DMS79 treated with DMSO at 0.1 percent for 48 hours (cell line): ENCODE data around the gene PVALB.

ENCODE experiments used
- DNase-seq: peaks from one replicate; lab custom pipeline; 2025; lab: John Stamatoyannopoulos, UW

The PVALB gene

DNA sequence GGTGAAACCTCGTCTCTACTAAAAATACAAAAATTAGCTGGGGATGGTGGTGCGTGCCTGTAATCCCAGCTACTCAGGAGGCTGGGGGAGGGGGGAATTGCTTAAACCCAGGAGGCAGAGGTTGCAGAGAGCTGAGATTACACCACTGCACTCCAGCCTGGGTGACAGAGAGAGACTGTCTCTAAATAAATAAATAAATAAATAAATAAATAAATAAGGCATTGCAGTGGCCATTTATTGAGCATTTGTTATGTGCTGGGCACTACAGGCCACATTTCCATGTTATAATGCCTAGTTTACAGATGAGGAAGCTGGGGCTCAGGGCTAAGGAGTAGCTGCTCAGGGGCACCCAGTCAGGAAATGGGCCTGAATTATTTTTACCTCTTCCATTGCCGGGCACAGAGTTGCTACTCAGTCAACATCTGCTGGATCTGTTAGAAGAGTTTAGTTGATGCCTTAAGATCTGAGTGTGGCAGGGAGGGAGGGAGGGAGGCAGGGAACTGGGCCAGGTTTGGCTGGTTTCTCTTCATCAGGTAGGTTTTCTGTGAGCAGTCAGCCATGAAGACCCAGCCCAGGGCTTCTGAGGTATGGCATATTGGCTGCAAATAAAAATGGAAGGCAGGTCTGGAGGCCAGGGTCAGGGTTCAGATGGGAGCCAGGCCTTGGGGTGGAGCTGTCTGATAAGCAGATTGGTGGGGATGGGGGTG is 5.6 kb downstream of the PVALB start:
- DNase-seq, result peak; percentile 33

DNA sequence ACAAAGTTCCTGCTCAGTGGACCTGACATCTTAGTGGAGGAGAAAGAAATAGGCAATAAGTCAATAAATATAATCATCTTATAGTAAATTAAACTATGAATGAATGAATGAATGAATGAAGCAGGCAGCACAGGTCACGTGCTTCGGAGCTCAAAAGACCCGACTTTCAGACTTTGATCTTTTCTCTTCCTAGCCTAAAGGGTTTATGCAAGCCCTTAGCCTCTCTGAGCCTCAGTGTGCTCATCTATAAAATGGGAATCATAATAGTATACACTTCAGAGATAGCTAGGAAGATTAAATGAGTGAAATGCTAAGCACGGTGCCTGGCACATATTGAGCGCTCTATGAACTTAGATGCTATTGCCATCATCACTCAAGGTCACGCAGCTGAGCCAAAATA is 7.5 kb downstream of the PVALB start:
- DNase-seq, result no peak

DNA sequence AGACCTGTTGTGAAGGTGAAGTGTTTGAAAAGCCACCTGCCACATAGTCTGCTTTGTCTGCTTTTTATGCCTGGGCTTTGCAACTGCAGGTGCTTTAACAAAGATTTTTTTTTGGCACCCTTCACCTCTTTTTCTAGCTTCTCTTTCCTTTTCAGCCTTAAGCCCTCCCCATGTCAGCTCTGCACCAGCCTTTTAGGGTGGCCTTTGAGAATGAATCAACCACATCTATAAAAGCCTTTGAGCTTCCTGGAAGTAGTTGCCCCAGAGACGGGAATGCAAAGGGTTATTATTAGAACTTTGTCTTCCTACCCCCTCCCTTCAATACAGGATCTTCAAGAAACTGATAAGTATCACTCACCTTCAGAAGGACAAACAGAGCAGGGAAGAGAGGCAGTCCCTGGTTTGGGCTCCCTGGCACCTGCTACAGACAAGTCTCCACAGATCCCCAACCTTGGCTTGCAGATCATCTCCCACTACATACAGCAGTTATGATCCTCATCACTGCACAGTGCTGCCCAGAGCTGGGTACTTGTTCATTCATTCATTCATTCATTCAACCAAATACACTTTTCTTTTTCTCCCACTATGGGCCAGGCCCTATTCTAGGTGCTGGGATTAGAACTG is 8.0 kb downstream of the PVALB start:
- DNase-seq, result peak; percentile 87

DNA sequence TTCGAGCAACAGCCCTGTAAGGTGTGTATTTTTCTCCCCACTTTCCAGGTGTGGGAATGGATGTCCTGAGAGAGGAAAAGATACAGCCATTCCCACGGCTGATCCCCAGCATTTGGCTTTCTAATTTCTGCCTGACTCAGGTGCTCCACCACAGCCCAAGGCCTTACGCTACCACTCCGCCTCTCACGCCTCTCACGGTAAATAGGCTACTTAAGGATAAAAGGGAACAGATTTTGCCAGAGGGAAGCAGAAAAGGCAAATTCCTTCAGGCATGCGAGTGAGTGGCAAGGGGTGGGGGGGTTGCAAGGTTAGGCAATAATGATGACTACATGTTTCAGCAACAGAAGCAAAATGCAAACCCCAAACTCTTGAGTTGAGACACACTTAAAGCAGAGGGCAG is 9.2 kb downstream of the PVALB start:
- peak; percentile 4 for DNase-seq

DNA sequence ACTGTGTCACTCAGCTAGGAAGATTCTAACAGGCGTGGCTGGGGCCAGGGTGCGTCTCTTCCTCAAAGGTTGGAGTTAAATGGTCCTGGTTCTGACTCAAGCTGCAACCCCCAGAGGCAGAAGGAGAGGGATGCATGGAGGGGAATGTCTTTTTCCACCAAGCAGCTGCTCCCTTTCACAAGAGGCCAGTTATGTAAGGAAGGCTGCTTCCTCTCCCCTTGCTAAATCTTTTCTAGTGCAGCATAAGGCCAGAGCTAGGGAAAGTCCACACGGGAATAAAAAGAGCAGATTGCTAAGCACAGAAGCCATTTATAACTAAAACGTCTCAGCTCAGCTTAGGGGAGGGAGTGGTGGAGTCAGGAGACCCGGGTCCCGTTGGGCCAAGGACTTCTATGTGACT is 10.0 kb downstream of the PVALB start:
- no peak for DNase-seq

DNA sequence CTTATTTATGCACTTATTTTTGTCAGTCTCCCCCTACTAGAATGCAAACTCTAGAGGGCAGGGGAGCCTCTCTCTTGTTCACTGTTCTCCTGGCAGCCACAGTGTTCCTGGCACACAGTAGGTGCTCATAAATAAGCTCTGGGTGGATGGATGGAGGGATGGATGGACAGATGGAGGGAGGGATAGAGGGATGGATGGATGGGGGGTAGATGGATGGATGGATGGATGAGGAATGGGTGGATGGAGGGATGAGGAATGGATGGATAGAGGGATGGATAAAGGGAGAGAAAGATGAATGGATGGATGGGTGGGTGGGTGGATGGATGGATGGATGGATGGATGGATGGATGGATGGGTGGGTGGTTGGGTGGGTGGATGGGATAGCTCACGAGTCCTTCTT is 13.5 kb downstream of the PVALB start:
- DNase-seq, result no peak

DNA sequence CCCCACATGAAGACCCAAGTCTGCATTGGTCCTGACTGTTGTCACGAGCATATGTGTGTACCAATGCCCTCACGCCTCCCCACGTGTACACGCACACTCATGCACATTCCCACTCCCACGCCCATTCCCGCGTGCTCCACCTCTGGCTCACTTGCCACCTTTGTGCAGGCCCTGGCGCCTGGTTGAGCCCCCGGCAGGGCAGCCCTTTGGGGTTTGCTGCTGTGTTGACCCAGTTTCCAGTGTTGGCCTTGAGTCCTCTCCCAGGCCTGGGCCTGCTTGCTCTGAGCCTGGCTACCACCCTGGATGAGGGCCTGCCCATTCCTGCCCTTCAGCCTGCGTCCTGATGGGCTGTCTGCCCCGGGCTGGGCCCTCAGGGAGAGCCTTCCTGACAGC is 18.2 kb downstream of the PVALB start:
- no peak for DNase-seq

DNA sequence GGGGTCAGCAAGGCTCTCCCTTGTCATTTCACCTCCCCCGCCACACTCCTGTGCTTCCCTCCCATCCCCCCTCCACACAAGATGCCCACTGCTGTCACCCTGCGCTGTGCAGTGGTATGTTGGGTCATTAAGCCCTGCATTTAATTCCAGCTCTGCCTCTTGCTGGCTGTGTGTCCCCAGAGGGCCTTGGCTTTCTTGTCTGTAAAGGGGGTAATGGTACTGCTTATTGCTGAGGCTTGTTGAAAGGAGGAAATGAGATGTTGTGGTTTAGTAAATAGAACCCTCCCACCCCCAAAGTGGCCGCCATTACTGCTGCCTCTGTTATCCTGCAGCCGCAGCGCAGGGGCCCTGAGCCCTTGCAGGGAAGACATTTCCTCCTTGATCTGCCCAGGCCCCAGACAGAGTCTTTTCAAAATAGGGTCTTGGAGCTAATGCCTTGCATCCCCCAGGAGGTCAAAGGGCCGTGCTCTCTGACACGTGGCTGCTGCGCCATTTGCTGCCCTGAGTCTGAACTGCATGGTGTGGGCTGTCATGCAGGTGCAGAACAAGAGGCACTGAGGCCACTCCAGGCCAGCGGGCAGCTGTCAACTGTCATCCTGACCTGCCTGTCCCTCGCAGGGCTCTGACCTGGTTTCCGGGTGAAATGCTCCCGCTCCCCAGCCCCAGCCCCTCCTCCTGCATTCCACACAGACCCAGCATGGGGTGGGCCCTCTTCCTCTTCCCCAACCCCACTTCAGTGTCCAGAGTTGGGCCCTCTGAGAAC is 18.7 kb downstream of the PVALB start:
- no peak for DNase-seq

DNA sequence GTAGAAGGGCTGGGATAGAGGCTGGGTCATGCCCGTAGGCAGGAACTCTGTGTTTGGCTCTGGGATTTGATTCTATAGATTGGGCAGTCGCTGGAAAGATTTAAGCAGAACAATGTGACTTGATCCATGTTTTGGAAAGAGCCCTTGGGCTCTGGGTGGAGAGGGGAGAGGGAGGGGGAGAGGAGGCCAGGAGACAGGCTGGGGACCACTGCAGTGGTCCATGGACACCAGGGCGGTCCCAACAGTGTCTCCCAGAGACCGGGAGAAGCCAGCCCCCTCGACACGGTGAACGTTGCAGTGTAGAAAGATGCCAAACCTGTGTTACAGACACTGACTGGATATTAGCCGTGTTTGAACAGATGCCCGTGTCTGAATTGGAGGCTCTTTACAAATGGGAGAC is 19.5 kb downstream of the PVALB start:
- no peak for DNase-seq

DNA sequence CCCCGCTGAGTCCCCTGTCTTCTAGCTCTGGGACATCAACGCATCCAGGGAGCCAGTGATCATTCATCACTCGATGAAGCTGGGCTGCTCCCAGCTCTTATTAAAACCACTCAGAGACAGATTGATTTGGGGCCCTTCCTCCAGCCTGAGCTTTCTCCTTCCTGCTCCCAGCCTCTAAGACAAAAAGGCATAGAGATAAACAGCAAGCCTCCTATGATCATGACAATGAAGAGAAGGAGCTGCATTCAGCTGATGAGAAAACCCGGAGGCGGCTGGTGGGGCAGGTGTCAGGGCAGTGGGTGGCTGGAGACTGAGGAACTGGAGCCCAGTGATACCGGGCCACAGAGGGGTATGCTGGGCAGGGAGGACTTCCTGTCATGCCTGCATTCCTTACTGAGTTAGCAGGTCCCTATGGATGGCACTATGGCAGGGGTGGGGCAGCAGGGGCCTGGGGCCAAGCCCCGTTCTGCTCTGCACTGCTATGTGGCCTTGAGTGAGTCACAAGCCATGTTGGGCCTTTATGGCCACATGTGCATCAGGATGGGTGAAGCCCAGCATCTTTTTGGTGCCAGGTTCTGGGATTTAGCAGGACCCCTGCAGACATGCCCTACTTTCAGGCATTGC is 20.2 kb downstream of the PVALB start:
- no peak for DNase-seq

DNA sequence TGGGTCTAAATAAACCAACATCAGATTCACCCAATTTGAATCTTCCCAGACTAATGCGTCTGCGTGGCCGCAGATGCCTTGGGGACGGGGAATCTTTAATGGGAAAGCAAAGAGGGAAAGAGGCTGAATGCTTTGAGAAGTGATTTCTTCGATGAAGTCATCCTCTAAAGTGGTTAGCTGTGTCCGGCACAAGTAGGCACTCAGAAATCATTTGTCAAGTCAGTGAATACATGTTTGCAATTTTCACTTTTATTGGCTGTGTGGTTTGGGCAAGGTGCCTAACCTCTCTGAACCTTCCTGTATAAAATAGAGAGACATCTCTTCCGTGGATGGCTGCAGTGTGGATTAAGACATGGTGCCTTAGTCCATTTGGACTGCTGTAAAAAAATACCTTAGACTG is 21.2 kb downstream of the PVALB start:
- DNase-seq, result peak; percentile 8

DNA sequence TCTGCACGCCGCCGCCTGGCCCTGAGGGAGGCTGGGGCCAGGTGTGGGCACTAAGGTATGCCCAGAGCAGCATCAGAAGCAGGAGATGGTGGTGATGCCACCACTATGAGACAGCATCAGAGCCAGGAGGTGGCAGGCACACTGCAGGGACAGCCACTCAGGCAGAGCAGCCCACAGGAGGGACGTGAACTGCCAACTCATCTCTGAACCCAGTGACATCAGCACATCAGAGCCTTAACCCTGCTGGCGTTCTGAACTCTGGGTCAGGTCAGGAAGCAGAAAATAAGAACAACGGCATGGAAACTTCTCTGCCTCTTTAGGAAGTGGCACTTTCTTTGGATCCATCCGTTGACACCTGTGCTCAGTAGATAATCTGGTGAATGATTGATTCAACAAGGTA is 26.2 kb downstream of the PVALB start:
- no peak for DNase-seq

DNA sequence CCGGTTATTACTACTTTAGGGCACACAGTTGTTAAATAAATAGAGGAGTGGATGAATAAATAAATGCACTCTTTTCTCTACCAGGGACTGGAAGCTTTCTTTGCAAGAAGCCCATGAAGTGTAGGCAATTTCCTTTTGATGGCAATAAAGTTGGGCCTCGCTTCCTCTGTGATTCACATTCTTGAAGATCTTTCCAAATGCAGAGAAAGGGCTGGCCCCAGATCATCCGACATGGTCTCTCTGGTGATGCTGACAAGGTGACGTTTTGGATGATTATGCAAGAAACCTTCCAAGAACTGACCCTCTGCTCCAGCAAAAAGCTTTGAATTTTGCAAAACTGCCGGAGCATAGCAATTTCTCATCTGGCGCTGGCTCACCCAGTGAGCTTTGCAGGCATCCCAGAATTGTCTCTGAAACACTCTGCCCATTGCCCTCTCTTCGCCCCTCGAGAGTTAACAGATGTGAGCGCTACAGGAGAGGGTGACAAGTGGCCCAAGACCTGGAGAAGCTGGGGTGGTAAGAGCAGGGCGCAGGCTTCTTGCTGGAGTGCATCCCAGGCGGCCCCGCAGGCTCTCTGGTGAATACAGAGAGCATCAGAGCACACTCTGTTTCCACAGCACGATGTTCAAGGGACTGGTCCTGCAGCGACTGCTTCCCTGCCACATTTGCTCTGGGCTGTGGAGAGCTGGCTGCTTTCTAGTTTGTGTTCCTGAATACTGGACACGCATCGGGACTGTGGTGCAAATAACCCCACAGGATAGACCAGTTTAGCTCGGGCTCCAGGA is 29.4 kb downstream of the PVALB start:
- peak; percentile 27 for DNase-seq

DNA sequence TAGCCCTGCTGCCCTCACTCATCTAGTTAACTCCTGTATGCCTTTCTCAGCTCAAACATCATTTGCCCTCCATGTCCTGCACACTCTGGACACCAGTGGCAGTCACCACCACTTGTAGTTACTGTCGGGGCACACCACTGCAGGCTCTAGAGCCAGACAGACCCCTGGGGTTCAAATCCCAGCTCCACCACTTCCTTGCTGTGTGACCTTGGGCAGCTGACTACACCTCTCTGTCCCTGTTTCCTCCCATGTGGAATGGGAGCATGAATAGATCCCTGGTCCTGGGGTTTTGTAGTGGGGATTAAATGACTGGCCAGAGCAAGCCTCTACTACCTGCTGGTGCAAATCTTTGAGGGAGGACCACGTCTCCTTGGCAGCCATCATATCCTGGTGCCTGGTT is 33.1 kb downstream of the PVALB start:
- DNase-seq, result no peak

DNA sequence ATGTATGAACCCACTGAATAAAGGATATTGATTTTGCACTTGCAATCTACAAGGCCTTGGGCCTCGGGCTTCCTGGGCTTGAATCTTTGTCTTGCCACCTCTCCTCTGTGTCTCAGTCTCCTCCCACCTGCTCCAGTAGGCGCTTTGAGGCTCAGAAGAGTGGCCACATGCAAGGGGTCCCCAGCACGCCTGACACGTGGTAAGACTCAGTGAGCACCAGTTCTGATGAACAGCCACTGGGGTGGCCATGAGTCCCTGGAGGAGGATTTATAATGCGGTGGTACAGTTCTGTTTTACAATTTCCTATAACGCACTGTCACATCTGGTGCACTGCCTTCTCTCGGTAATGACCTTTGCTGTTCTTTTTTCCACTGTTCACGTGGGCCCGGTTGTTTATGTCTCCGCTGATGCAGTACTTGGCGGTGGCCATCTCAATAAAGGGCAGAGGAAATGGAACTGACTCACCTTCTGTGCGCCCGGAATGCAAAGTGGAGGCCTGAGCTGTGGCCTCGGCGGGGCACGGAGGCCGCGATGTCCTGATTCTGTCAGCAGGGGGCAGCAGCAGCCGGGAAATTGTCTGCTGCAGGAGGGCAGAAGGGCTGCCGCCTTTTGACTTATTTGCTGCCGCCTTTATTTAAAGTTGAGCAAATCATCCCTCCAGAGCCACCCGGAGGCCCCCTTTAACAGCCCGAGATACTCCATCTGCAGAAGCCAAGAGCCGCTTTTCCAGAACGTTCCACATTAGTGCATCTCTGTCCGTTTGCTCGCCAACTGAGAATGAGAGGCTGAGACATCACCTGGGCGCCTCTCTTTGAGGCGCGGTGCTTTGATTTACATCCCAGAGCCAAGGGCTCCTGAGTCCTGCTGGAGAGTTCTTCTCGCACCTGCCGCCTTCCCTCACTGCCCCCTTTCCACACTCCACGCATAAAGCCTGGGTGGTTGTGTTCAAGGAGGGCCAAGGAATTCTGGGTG is 34.9 kb downstream of the PVALB start:
- peak; percentile 38 for DNase-seq

DNA sequence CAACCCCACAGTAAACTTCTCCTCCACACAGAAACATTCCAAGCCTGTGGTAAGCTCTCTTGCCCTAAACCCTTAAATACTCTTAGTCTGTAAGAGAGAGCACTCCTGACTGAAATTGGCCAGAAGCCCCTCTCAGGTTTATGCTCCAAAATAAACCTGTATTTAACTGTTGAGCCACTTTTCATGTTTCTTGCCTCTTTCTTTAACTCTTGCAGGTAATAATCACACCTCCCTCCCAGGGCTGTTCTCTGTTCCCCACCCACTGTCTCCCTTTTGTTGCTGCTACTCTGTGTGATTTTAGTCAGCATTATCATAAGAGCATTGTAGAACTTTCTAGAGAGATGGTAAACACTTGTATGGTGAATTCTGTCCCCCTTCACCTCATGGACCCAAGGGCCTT is 38.8 kb downstream of the PVALB start:
- DNase-seq, result no peak

DNA sequence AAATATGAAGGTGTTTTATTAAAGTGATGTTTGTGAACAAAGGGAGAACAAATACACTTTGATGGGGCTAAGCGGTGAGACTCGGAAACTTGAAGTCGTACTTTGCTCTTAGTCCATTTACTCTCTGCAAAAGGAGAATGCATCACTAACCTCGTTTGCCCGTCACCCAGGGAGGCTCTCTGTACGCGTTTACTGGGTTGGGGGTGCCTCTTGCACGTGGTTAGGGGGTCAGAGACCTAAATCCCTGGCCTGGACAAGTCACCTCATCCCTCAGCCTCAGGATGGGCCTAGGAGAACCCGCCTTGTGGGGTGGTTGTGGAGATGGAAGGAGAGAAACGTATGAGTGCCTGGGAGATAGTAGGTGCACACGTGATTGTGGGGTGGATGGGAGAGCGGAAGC is 40.1 kb downstream of the PVALB start:
- DNase-seq, result no peak

DNA sequence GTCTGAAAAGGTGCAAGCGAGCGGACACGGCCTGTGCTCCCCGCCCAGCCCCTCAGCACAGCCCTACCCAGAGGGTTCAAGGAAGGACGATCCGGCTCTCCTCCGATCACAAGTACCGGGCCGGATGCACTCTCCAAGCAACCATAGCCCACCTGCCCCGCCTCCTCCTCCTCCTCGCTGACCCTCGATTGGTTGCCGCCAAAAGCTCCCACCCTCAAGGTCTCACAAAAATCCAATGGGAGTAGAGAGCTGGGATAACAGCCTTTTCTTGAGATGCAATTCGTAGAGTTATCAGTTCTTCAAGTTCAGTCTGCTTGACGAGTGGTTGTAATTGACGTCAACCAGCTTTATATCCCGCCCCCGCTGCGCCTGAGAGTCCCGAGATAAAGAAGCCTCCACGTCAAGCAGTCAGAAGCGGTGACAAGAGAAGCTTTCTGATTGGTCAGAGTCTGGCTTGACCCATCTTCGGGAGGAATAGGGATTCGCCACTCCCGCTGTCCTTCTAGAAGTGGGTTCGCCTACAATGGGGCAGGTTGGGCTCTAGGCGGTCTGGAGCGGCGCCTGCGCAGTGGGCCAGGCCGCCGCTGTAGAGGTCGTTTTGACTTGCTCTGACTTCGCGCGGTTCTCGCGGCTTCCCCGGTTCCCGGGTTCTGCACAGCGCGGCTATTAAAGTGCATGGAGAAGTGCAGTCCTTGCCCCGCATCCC is 40.7 kb downstream of the PVALB start, which contains the start of gene IFT27:
TSS of gene IFT27 (minus strand) at position 156 of the 706 bp plus-strand sequence. CDS start 412 bp downstream, outside the sequence.
- DNase-seq, result peak; percentile 92

DNA sequence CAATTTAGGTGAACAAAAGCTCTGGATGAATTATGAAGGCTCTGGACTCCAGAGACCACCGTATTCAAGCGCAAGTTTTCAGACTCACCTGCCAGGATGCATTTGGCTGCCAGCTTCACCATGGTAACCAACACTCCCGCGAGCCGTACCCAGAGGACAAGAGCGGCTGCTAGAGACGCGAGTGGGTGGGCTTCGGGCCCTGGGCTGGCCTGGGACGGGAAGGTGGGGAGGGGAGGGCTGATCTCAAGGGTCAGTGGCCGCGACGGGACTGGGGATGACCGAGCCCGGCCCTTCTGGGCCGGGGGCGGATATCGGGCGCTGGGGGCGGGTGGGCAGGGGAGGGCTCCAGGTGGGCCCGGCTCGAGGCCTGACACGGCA is 41.3 kb downstream of the PVALB start:
- DNase-seq, result no peak

DNA sequence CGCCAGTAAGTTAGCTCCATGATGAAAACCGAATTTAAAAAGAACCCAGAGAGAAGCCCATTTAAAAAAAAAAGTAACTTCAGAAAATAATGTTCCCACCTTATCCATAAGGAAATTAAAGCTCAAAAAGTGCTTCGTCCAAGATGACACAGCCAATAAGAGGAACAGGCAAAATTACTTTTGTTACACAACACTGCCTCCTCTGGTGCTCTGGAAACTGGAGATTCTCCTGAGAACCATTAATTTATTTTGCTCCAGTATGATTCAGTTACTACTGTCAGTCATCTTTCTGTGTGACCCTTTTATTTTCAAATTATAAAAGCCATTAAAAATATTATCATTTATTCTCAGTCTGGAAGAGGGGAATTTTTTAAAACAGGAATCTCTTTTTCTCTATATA is 42.9 kb downstream of the PVALB start:
- DNase-seq, result no peak
